HepG2 (cell line): ENCODE measurements around the gene KLHL30. TPM values are rescaled to one million over a fixed set of nuclear protein-coding genes. Genes with fewer than 3 reads are reported as not detected.
A peak's percentile ranks its signal among the peaks of the same experiment; 100 is the strongest.

Experiments
- ATAC-seq: fragments of 200-7000 bp; cut with Tn5 transposase; 3 replicates; pipeline ENCODE4 v1.9.1; 2020; ENCODE audit warnings: mild to moderate bottlenecking, moderate library complexity
- BruUV-seq: library from RNA; stranded (reverse); fragments of 400-500 nt; replicated peaks from 2 replicates; lab custom pipeline; 2021; lab: Mats Ljungman, UMichigan
- CTCF ChIA-PET: fragments of 300-600 bp; formaldehyde crosslinking; extraction: SDS; loops from one replicate; lab custom pipeline; 2021; ENCODE audit warnings: low total read pairs, inconsistent platforms, low intra/inter-chr PET ratio; lab: Yijun Ruan, JAX
- POLR2A ChIA-PET: fragments of 350-600 bp; sonication (Branson Sonifier 250); formaldehyde crosslinking; loops from one replicate; lab custom pipeline; 2020; ENCODE audit warnings: antibody characterized with exemption, inconsistent platforms; lab: Yijun Ruan, JAX
- DNase-seq: peaks from one replicate; pipeline ENCODE4 v3.0.0-alpha.2; 2015; ENCODE audit warnings: low spot score
- FAIRE-seq: peaks from 3 replicates; lab custom pipeline; 2011; peaks lifted over from hg19 to GRCh38; lab: Jason Lieb, UNC
- H2AFZ ChIP-seq: one replicate; pipeline ENCODE4 v1.6.1; 2011; ENCODE audit warnings: low read length, inconsistent platforms
- H3K27ac ChIP-seq: fragments of 300-600 bp; 3 replicates; pipeline ENCODE4 v1.8.0; 2011; ENCODE audit warnings: mixed run types, mild to moderate bottlenecking, mixed read lengths, low read length, inconsistent platforms; ENCODE audit not compliant: insufficient read depth; ENCODE audit errors: extremely low read length
- H3K27me3 ChIP-seq, 2 experiments: fragments of 200-600 bp in 1 of 2; 2 replicates in 1 of 2; 3 replicates in 1 of 2; pipeline versions ENCODE4 v1.6.0 to v1.8.0; 2011; ENCODE audit warnings: low read length in 2 of 2, mild to moderate bottlenecking in 2 of 2, moderate library complexity in 2 of 2, inconsistent platforms in 1 of 2; ENCODE audit not compliant: insufficient read depth in 2 of 2, control insufficient read depth in 1 of 2
- H3K36me3 ChIP-seq, 2 experiments: fragments of 200-600 bp in 1 of 2; replicated peaks in 1 of 2; 2 replicates in 1 of 2; 3 replicates in 1 of 2; pipeline versions ENCODE4 v1.5.1 to v1.8.0; 2011; ENCODE audit warnings: low read length in 2 of 2, inconsistent platforms in 1 of 2; ENCODE audit not compliant: insufficient read depth in 2 of 2, control insufficient read depth in 1 of 2
- H3K4me1 ChIP-seq: 2 replicates; pipeline ENCODE4 v1.5.1; 2012; ENCODE audit warnings: low read length, inconsistent platforms; ENCODE audit not compliant: insufficient read depth
- H3K4me2 ChIP-seq: 2 replicates; pipeline ENCODE4 v1.6.0; 2011; ENCODE audit warnings: low read depth, low read length, inconsistent platforms
- H3K4me3 ChIP-seq, 3 experiments: fragments of 200-600 bp in 1 of 3; sonication (generic), shearing (Covaris generic) in 1 of 3; replicated peaks in 1 of 3; 2 replicates each; pipeline ENCODE4 v1.5.1; 2011 to 2016; ENCODE audit warnings: low read length in 3 of 3, inconsistent platforms in 2 of 3, low read depth in 2 of 3, mild to moderate bottlenecking in 2 of 3, control low read depth in 1 of 3, mixed read lengths in 1 of 3; ENCODE audit not compliant: insufficient read depth in 1 of 3
- H3K79me2 ChIP-seq: one replicate; pipeline ENCODE4 v1.6.1; 2011; ENCODE audit warnings: low read length, inconsistent platforms; ENCODE audit not compliant: insufficient read depth
- H3K9ac ChIP-seq: 2 replicates; pipeline ENCODE4 v1.6.0; 2011; ENCODE audit warnings: mild to moderate bottlenecking, low read depth, low read length, inconsistent platforms; ENCODE audit not compliant: insufficient read depth
- H3K9me3 ChIP-seq: 2 replicates; pipeline ENCODE4 v1.5.1; 2012; ENCODE audit warnings: mild to moderate bottlenecking, low read length
- H4K20me1 ChIP-seq: 2 replicates; pipeline ENCODE4 v1.6.0; 2011; ENCODE audit warnings: inconsistent platforms, mild to moderate bottlenecking, low read length, moderate library complexity; ENCODE audit not compliant: insufficient read depth
- ELF3 ChIP-seq: IDR thresholded peaks from 2 replicates; pipeline ENCODE4 v1.6.1; 2016; ENCODE audit warnings: missing genetic modification reagents, missing compliant biosample characterization
- ETV5 ChIP-seq: IDR thresholded peaks from 2 replicates; pipeline ENCODE4 v1.6.1; 2018; ENCODE audit warnings: missing biosample characterization, missing genetic modification reagents, inconsistent platforms, borderline replicate concordance
- HES4 ChIP-seq: sonication (generic); formaldehyde crosslinking; IDR thresholded peaks from 2 replicates; pipeline ENCODE4 v1.9.0; 2021; ENCODE audit warnings: mild to moderate bottlenecking, missing genetic modification reagents, borderline replicate concordance
- MAFK ChIP-seq, 2 experiments: IDR thresholded peaks in 1 of 2; conservative IDR thresholded peaks in 1 of 2; 2 replicates each; pipeline ENCODE4 v1.6.1; 2011; ENCODE audit warnings: improper control_type of control experiment in 2 of 2, low read length in 2 of 2
- POLR2AphosphoS5 ChIP-seq: IDR thresholded peaks from 2 replicates; pipeline ENCODE4 v1.6.1; 2012; ENCODE audit warnings: low read depth, low read length
- REXO4 ChIP-seq: sonication (generic); formaldehyde crosslinking; IDR thresholded peaks from 2 replicates; pipeline ENCODE4 v1.8.0; 2022; ENCODE audit warnings: missing genetic modification reagents, mild to moderate bottlenecking, borderline replicate concordance
- TP53 ChIP-seq: sonication (generic); formaldehyde crosslinking; conservative IDR thresholded peaks from 2 replicates; pipeline ENCODE4 v1.4.0; 2020; ENCODE audit warnings: missing genetic modification reagents
- U2AF1 ChIP-seq: fragments of 200-400 bp; formaldehyde crosslinking; optimal IDR thresholded peaks from 2 replicates; pipeline ENCODE3; 2017; ENCODE audit warnings: mild to moderate bottlenecking, low read depth, low read length
- ZBTB8A ChIP-seq: sonication (generic); formaldehyde crosslinking; IDR thresholded peaks from 2 replicates; pipeline ENCODE4 v1.4.0; 2020; ENCODE audit warnings: mild to moderate bottlenecking, low read depth, missing genetic modification reagents, borderline replicate concordance
- ZC3H4 ChIP-seq: sonication (generic); formaldehyde crosslinking; IDR thresholded peaks from 2 replicates; pipeline ENCODE4 v1.4.0; 2020; ENCODE audit warnings: missing genetic modification reagents, borderline replicate concordance
- ZFP36L1 ChIP-seq: sonication (generic); formaldehyde crosslinking; IDR thresholded peaks from 2 replicates; pipeline ENCODE4 v1.8.0; 2022; ENCODE audit warnings: mild to moderate bottlenecking, missing genetic modification reagents, moderate library complexity
- ZNF33A ChIP-seq: sonication (generic); formaldehyde crosslinking; IDR thresholded peaks from 2 replicates; pipeline ENCODE4 v1.5.1; 2020; ENCODE audit warnings: missing genetic modification reagents, mild to moderate bottlenecking, moderate library complexity, borderline replicate concordance
- ZNF383 ChIP-seq: sonication (generic); formaldehyde crosslinking; IDR thresholded peaks from 2 replicates; pipeline ENCODE4 v1.4.0; 2020; ENCODE audit warnings: missing genetic modification reagents, mild to moderate bottlenecking, borderline replicate concordance
- ZNF616 ChIP-seq: sonication (generic); formaldehyde crosslinking; IDR thresholded peaks from 2 replicates; pipeline ENCODE4 v1.5.0; 2020; ENCODE audit warnings: low read depth, mild to moderate bottlenecking, missing genetic modification reagents
- ZNF660 ChIP-seq: sonication (generic); formaldehyde crosslinking; IDR thresholded peaks from 2 replicates; pipeline ENCODE4 v1.5.1; 2020; ENCODE audit warnings: mild to moderate bottlenecking, low read depth, missing genetic modification reagents, borderline replicate concordance
- ZNF772 ChIP-seq: sonication (generic); formaldehyde crosslinking; IDR thresholded peaks from 2 replicates; pipeline ENCODE4 v1.5.0; 2020; ENCODE audit warnings: mild to moderate bottlenecking, missing genetic modification reagents
- ZNF773 ChIP-seq: sonication (generic); formaldehyde crosslinking; IDR thresholded peaks from 2 replicates; pipeline ENCODE4 v1.4.0; 2020; ENCODE audit warnings: missing genetic modification reagents, borderline replicate concordance
- ZNF841 ChIP-seq: sonication (generic); formaldehyde crosslinking; IDR thresholded peaks from 2 replicates; pipeline ENCODE4 v1.8.1; 2023; ENCODE audit warnings: missing genetic modification reagents, borderline replicate concordance
- WGBS: methylation state at CpG from one replicate; pipeline ENCODE4 v1.1.6; 2017; ENCODE audit warnings: low lambda C conversion rate; 5-methylcytosine and 5-hydroxymethylcytosine counted together
- in situ Hi-C: cut with HindIII; loops from 2 replicates; pipeline ENCODE4 v1.10.0; 2017; ENCODE audit warnings: low pct_unique_long_range_greater_than_20kb; ENCODE audit not compliant: extremely low pct_ligation_motif_present
- intact Hi-C: fragments of 100-400 bp; cut with micrococcal nuclease; formaldehyde crosslinking; loops from one replicate; pipeline ENCODE4 v1.10.0; 2022; ENCODE audit not compliant: unreplicated experiment
- polyA plus RNA-seq, 8 experiments: library from polyadenylated mRNA; depleted of rRNA in 3 of 8; stranded (reverse) in 7 of 8; unstranded in 1 of 8; fragments of >200 nt; fragmentation: Illumina TruSeq in 4 of 8; extraction: Trizol in 4 of 8; gene quantifications; 2 replicates each; pipeline versions ENCODE4 v1.2.1 to v1.2.3, GENCODE V29; 2011 to 2016; ENCODE audit warnings: low read depth in 4 of 8, missing spikeins in 1 of 8, mixed read lengths in 1 of 8; ENCODE audit not compliant: insufficient read depth in 1 of 8
- total RNA-seq, 5 experiments: library from RNA; depleted of rRNA; stranded (reverse); fragments of >200 nt; fragmentation: Illumina TruSeq; extraction: Trizol; gene quantifications; 2 replicates each; pipeline ENCODE4 v1.2.3, GENCODE V29; 2016; ENCODE audit warnings: low read depth in 1 of 5
- TF ChIP-seq, protein P1 (sequence below): sonication (generic); formaldehyde crosslinking; conservative IDR thresholded peaks from 2 replicates; pipeline ENCODE4 v1.5.0; 2020; ENCODE audit warnings: missing genetic modification reagents
- TF ChIP-seq, protein P2 (sequence below): sonication (generic); formaldehyde crosslinking; IDR thresholded peaks from 2 replicates; pipeline ENCODE4 v1.4.0; 2020; ENCODE audit warnings: mild to moderate bottlenecking, missing genetic modification reagents

Gene KLHL30
- total and polyA plus RNA-seq, 2 of the 13 experiments (the other 11 are each of a cell fraction or from before 2014, with no cell fraction given) = 0.05 TPM; not detected in 1

GRCh38 chr2:238160206-238161129 lies 22.0 kb downstream of the KLHL30 start:
- Histone ChIP-seq H3K4me3 (peak overlapping the region in 2 of 3 experiments; percentile 25 to 60; a peak in 3 of 6 replicates), H3K36me3 (no peaks in the 10 kb centered on the region), H4K20me1 (no peaks in the 10 kb centered on the region), H3K27ac (no peak overlapping the region), H3K79me2 (no peaks in the 10 kb centered on the region), H3K4me2 (peak overlapping the region; percentile 83), H3K27me3 (peaks cover 38 to 80% of the 10 kb centered on the region in 2 experiments), H3K9ac (no peak overlapping the region), H3K4me1 (peaks cover 24% of the 10 kb centered on the region), H2AFZ (no peak overlapping the region), H3K9me3 (no peaks in the 10 kb centered on the region)
- no TSS peak for BruUV-seq
- POLR2A ChIA-PET = no interaction called here
- FAIRE-seq = peak; percentile 4
- DNase-seq = peak; percentile 31
- peak; percentile 54 for ATAC-seq
- WGBS = 66% methylated on average over 11 of the region's 23 CpGs
- CTCF ChIA-PET = interaction anchor here (1.3 to 2.3 kb wide), 3 partner anchors 96 to 237 kb away, joined by 6 to 7 read pairs (median 6); no protein-coding TSS in a partner anchor
- intact Hi-C loops = loop anchor here (2.0 kb wide), 1 partner anchor 96 kb away; no protein-coding TSS in a partner anchor
- in situ Hi-C loops = no loop called here
- TF ChIP-seq TP53 = no peak
- no peak for TF ChIP-seq U2AF1
- no peak for TF ChIP-seq ZNF841 (CRISPR knock-in tag)
- TF ChIP-seq ZBTB8A (CRISPR knock-in tag) = no peak
- no peak for TF ChIP-seq ZNF660 (CRISPR knock-in tag)
- TF ChIP-seq, protein P1, sequence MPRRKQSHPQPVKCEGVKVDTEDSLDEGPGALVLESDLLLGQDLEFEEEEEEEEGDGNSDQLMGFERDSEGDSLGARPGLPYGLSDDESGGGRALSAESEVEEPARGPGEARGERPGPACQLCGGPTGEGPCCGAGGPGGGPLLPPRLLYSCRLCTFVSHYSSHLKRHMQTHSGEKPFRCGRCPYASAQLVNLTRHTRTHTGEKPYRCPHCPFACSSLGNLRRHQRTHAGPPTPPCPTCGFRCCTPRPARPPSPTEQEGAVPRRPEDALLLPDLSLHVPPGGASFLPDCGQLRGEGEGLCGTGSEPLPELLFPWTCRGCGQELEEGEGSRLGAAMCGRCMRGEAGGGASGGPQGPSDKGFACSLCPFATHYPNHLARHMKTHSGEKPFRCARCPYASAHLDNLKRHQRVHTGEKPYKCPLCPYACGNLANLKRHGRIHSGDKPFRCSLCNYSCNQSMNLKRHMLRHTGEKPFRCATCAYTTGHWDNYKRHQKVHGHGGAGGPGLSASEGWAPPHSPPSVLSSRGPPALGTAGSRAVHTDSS (CRISPR knock-in tag) = no peak
- no peak for TF ChIP-seq ZC3H4 (CRISPR knock-in tag)
- no peak for TF ChIP-seq REXO4 (CRISPR knock-in tag)
- TF ChIP-seq ZNF33A = no peak
- TF ChIP-seq ZNF772 (CRISPR knock-in tag) = 0 out of 2 replicates have a peak, but pooled peaks have one; percentile 36
- no peak for TF ChIP-seq POLR2AphosphoS5
- no peak for TF ChIP-seq ZNF383 (CRISPR knock-in tag)
- TF ChIP-seq HES4 = no peak
- peak; percentile 16 to 44; a peak in 1 of 4 replicates for TF ChIP-seq MAFK (conservative IDR thresholded peaks at IDR 0.05 in 1 of 2, IDR thresholded peaks at IDR 0.05 in 1 of 2; ENCODE audit: low read length in 2 of 2)
- TF ChIP-seq ELF3 (CRISPR knock-in tag) = no peak
- 0 out of 2 replicates have a peak, but pooled peaks have one; percentile 63 for TF ChIP-seq ZNF773 (CRISPR knock-in tag)
- TF ChIP-seq, protein P2, sequence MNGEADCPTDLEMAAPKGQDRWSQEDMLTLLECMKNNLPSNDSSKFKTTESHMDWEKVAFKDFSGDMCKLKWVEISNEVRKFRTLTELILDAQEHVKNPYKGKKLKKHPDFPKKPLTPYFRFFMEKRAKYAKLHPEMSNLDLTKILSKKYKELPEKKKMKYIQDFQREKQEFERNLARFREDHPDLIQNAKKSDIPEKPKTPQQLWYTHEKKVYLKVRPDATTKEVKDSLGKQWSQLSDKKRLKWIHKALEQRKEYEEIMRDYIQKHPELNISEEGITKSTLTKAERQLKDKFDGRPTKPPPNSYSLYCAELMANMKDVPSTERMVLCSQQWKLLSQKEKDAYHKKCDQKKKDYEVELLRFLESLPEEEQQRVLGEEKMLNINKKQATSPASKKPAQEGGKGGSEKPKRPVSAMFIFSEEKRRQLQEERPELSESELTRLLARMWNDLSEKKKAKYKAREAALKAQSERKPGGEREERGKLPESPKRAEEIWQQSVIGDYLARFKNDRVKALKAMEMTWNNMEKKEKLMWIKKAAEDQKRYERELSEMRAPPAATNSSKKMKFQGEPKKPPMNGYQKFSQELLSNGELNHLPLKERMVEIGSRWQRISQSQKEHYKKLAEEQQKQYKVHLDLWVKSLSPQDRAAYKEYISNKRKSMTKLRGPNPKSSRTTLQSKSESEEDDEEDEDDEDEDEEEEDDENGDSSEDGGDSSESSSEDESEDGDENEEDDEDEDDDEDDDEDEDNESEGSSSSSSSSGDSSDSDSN (CRISPR knock-in tag) = peak; percentile 53; the same call in 1 of the 2 replicates
- TF ChIP-seq ZNF616 (CRISPR knock-in tag) = no peak
- TF ChIP-seq ZFP36L1 (CRISPR knock-in tag) = no peak
- peak; percentile 44; the same call in 1 of the 2 replicates for TF ChIP-seq ETV5 (CRISPR knock-in tag)
